Measurements from ENCODE around the gene CADM1. TPM values are rescaled to one million over a fixed set of nuclear protein-coding genes. Genes with fewer than 3 reads are reported as not detected.

Gene CADM1
- total and polyA plus RNA-seq, 11 donors, result 11.4 to 80.2 (median 40.6) TPM

- no peaks in the 10 kb centered on the region for H3K9me3 ChIP-seq
- whole genome bisulfite sequencing, 4 donors, result 60 to 70% (median 64%) methylated on average over 2 of the region's 2 CpGs
- H3K4me3 ChIP-seq, result no peak overlapping the region
- no peaks in the 10 kb centered on the region for H3K27me3 ChIP-seq
- no peak for DNase-seq
- no peak for ATAC-seq
- no peaks in the 10 kb centered on the region for H3K36me3 ChIP-seq
- TF ChIP-seq, protein P1, sequence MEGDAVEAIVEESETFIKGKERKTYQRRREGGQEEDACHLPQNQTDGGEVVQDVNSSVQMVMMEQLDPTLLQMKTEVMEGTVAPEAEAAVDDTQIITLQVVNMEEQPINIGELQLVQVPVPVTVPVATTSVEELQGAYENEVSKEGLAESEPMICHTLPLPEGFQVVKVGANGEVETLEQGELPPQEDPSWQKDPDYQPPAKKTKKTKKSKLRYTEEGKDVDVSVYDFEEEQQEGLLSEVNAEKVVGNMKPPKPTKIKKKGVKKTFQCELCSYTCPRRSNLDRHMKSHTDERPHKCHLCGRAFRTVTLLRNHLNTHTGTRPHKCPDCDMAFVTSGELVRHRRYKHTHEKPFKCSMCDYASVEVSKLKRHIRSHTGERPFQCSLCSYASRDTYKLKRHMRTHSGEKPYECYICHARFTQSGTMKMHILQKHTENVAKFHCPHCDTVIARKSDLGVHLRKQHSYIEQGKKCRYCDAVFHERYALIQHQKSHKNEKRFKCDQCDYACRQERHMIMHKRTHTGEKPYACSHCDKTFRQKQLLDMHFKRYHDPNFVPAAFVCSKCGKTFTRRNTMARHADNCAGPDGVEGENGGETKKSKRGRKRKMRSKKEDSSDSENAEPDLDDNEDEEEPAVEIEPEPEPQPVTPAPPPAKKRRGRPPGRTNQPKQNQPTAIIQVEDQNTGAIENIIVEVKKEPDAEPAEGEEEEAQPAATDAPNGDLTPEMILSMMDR (IDR thresholded peaks at IDR 0.05), result no peak
- TF ChIP-seq POLR2A (IDR thresholded peaks at IDR 0.05), result no peak
- intact Hi-C loops (cut with DNase I), result no loop called here
- peaks cover 0 to 20% (median 0%) of the 10 kb centered on the region in 12 donors for H3K4me1 ChIP-seq
- H3K27ac ChIP-seq, result no peak overlapping the region
Measured at GRCh38 chr11:115384236-115384635, 120.0 kb downstream of the CADM1 start.

DNA sequence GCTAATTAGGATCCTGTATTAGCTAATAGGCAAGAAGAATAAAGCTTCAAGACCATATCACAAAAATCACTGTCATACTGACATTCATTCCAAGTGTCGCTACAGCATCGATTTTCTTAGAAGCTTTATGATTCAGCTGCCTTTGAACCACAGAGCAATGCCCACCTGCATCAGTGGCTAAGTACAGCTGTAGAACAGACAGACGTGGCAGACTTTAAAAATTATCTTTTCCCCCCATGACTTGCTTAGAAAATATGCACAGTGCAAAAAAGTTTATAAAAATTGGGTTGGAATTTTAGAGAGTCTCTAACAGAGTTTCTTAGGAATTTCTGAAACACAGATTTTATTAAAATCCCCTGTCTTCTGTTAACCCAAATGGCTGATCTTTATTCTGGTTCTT, 120.8 kb downstream of the CADM1 start:
- Histone ChIP-seq H3K4me1 (peaks cover 0 to 20% (median 0%) of the 10 kb centered on the region in 12 donors), H3K27ac (no peak overlapping the region), H3K9me3 (no peaks in the 10 kb centered on the region), H3K27me3 (no peaks in the 10 kb centered on the region), H3K4me3 (no peak overlapping the region), H3K36me3 (no peaks in the 10 kb centered on the region)
- 73 to 83% (median 77%) methylated on average over 3 of the region's 3 CpGs for WGBS, 4 donors
- ATAC-seq, result no peak
- TF ChIP-seq, protein P1 (IDR thresholded peaks at IDR 0.05), result no peak
- TF ChIP-seq POLR2A (IDR thresholded peaks at IDR 0.05), result no peak
- intact Hi-C loops (cut with DNase I), result no loop called here
- no peak for DNase-seq

DNA sequence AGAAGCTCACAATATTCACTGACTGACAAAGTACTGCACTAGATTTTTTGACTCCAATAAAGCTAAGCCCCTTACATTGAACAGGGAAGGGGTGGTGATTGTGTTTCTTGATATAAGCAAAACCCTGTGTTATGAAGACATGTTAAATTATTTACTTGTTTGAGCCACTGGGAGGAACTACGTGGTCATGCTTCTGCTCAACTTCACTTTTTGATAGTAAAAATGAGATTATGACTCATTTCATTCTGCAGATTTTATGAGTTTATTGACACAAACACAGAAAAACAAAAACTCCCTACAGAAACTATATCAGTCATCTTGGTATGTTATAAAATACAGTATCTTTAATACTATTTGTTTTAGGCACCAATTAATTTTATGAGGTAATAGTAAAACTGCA, 124.7 kb downstream of the CADM1 start:
- DNase-seq (no peak), ATAC-seq (no peak)
- no peak overlapping the region for H3K4me3 ChIP-seq
- no peaks in the 10 kb centered on the region for H3K36me3 ChIP-seq
- H3K4me1 ChIP-seq, result peaks cover 0 to 6% (median 0%) of the 10 kb centered on the region in 12 donors
- no peaks in the 10 kb centered on the region for H3K9me3 ChIP-seq
- WGBS, 4 donors, result 60 to 79% (median 70%) methylated on average over 1 of the region's 1 CpG
- no peaks in the 10 kb centered on the region for H3K27me3 ChIP-seq
- no peak for TF ChIP-seq POLR2A (IDR thresholded peaks at IDR 0.05)
- TF ChIP-seq, protein P1 (IDR thresholded peaks at IDR 0.05), result no peak
- intact Hi-C loops (cut with DNase I), result no loop called here
- H3K27ac ChIP-seq, result no peak overlapping the region

DNA sequence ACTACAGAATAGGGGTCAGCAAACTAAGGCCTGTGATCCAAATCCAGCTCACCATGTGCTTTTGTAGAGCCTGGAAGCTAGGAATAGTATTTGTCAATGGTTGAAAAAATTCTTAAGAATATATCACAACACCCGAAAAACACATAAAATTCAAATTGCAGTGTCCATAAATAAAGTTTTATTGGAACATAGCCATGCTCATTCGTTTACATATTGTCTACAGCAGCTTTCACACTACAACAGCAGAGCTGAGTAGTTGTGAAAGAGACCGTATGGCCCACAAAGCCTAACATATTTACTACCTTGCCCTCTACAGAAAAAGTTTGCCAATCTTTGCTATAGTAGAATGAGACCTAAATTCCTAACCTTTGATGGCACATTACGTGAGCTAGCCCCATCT, 125.7 kb downstream of the CADM1 start:
- Histone ChIP-seq H3K27ac (no peak overlapping the region), H3K4me1 (no peaks in the 10 kb centered on the region), H3K27me3 (no peaks in the 10 kb centered on the region), H3K4me3 (no peak overlapping the region), H3K36me3 (no peaks in the 10 kb centered on the region), H3K9me3 (no peaks in the 10 kb centered on the region)
- no peak for DNase-seq
- no peak for ATAC-seq
- TF ChIP-seq POLR2A (IDR thresholded peaks at IDR 0.05), result no peak
- TF ChIP-seq, protein P1 (IDR thresholded peaks at IDR 0.05), result no peak
- intact Hi-C loops (cut with DNase I), result no loop called here
- WGBS, 4 donors, result 90 to 94% (median 92%) methylated on average over 4 of the region's 4 CpGs

Measured in heart left ventricle (tissue), 16 donors.